Transverse colon (tissue), 4 donors: ENCODE data around the gene SLC7A14. TPM values are rescaled to one million over a fixed set of nuclear protein-coding genes. Genes with fewer than 3 reads are reported as not detected.

ENCODE experiments used
- DNase-seq: peaks from one replicate; pipeline ENCODE4 v3.0.0-alpha.2; 2019
- H3K27ac ChIP-seq, 4 donors: fragments of 200-600 bp; sonication (generic); 2 replicates each; pipeline ENCODE4 v1.5.1; 2016 to 2018; ENCODE audit warnings: inconsistent platforms in 4 of 4
- H3K27me3 ChIP-seq: fragments of 200-600 bp; sonication (generic); 2 replicates; pipeline ENCODE4 v1.5.1; 2017; ENCODE audit warnings: inconsistent platforms
- H3K36me3 ChIP-seq, 4 donors: fragments of 200-600 bp; sonication (generic); 2 replicates each; pipeline ENCODE4 v1.5.1; 2017 to 2019; ENCODE audit warnings: inconsistent platforms in 4 of 4
- H3K4me1 ChIP-seq, 4 donors: fragments of 200-600 bp; sonication (generic); 2 replicates each; pipeline ENCODE4 v1.5.1; 2017 to 2020; ENCODE audit warnings: inconsistent platforms in 4 of 4
- H3K4me3 ChIP-seq, 4 donors: fragments of 200-600 bp; sonication (generic); 1 replicate in 1 of 4; 2 replicates in 3 of 4; pipeline versions ENCODE4 v1.5.1 to v1.6.1; 2017 to 2019; ENCODE audit warnings: inconsistent platforms in 4 of 4
- H3K9me3 ChIP-seq, 2 donors: fragments of 200-600 bp; sonication (generic); 2 replicates each; pipeline ENCODE4 v1.5.1; 2017 to 2019; ENCODE audit warnings: inconsistent platforms in 2 of 2
- CTCF ChIP-seq, 5 experiments: fragments of 200-600 bp in 3 of 5; fragments of 450-650 bp in 2 of 5; sonication (generic) in 3 of 5; IDR thresholded peaks; 1 replicate in 2 of 5; 2 replicates in 3 of 5; pipeline ENCODE4 v1.5.1; 2016 to 2017; ENCODE audit warnings: antibody characterized with exemption in 5 of 5, inconsistent platforms in 3 of 5, mild to moderate bottlenecking in 2 of 5, moderate library complexity in 1 of 5
- EP300 ChIP-seq: sonication (generic); formaldehyde crosslinking; IDR thresholded peaks from one replicate; pipeline ENCODE4 v1.6.1; 2017; ENCODE audit warnings: antibody characterized with exemption, low read depth
- POLR2A ChIP-seq: fragments of 450-650 bp; IDR thresholded peaks from one replicate; pipeline ENCODE4 v1.6.1; 2016; ENCODE audit warnings: antibody characterized with exemption, mild to moderate bottlenecking, moderate library complexity
- POLR2AphosphoS5 ChIP-seq, 3 donors: sonication (generic); formaldehyde crosslinking; IDR thresholded peaks; one replicate each; pipeline ENCODE4 v1.6.1; 2016; ENCODE audit warnings: antibody characterized with exemption in 3 of 3
- WGBS, 2 donors: methylation state at CpG; one replicate each; pipeline ENCODE4 v1.1.5; 2018; ENCODE audit warnings: low coverage in 1 of 2; 5-methylcytosine and 5-hydroxymethylcytosine counted together
- in situ Hi-C, 4 donors: fragments of 200-750 bp; cut with MboI; loops; one replicate each; pipeline versions ENCODE4 v1.15.0 to v1.15.1; 2017; ENCODE audit warnings: low sequenced_read_pairs in 3 of 4, low pct_ligation_motif_present in 1 of 4, low pct_unique_long_range_greater_than_20kb in 1 of 4
- intact Hi-C: fragments of 100-400 bp; cut with DNase I; formaldehyde crosslinking; loops from one replicate; pipeline ENCODE4 v1.15.1; 2023; ENCODE audit warnings: low total_unique reads
- total RNA-seq, 4 donors: library from RNA; depleted of rRNA; stranded (reverse); fragments of >200 nt; gene quantifications; one replicate each; pipeline ENCODE4 v1.1.0, GENCODE V29; 2016

Gene SLC7A14
- total RNA-seq, 4 donors from 2014 or later, result 0.48 to 0.80 (median 0.72) TPM

GRCh38 chr3:170467571-170468147 lies 118.2 kb downstream of the SLC7A14 start:
- H3K27me3 ChIP-seq, result peaks cover 7% of the 10 kb centered on the region
- H3K9me3 ChIP-seq, result no peaks in the 10 kb centered on the region
- DNase-seq, result no peak
- in situ Hi-C loops, result no loop called here
- no peak for TF ChIP-seq POLR2A
- no peak for TF ChIP-seq EP300
- no peak for TF ChIP-seq POLR2AphosphoS5 (IDR thresholded peaks at IDR 0.05)
- TF ChIP-seq CTCF (IDR thresholded peaks at IDR 0.05), result no peak
- H3K4me1 ChIP-seq, result no peaks in the 10 kb centered on the region
- no peaks in the 10 kb centered on the region for H3K36me3 ChIP-seq
- no peak overlapping the region for H3K4me3 ChIP-seq
- intact Hi-C loops, result no loop called here
- WGBS, 2 donors, result 79% methylated on average over 3 to 6 of the region's 7 CpGs
- no peak overlapping the region for H3K27ac ChIP-seq

GRCh38 chr3:170467007-170467406 lies 118.9 kb downstream of the SLC7A14 start:
- H3K4me1 ChIP-seq, result no peaks in the 10 kb centered on the region
- no peak overlapping the region for H3K4me3 ChIP-seq
- intact Hi-C loops, result no loop called here
- DNase-seq, result no peak
- in situ Hi-C loops, result no loop called here
- H3K9me3 ChIP-seq, result no peaks in the 10 kb centered on the region
- no peak for TF ChIP-seq EP300
- peaks cover 7% of the 10 kb centered on the region for H3K27me3 ChIP-seq
- no peak overlapping the region for H3K27ac ChIP-seq
- H3K36me3 ChIP-seq, result no peaks in the 10 kb centered on the region
- 83 to 85% methylated on average over 10 to 14 of the region's 14 CpGs for WGBS, 2 donors

- H3K4me3 ChIP-seq, result no peak overlapping the region
- DNase-seq, result no peak
- H3K36me3 ChIP-seq, result no peaks in the 10 kb centered on the region
- TF ChIP-seq EP300 (no peak), CTCF (IDR thresholded peaks at IDR 0.05) (no peak)
- H3K27me3 ChIP-seq, result peaks cover 7% of the 10 kb centered on the region
- in situ Hi-C loops, result no loop called here
- 45 to 53% methylated on average over 3 of the region's 3 CpGs for WGBS, 2 donors
- intact Hi-C loops, result no loop called here
- no peak overlapping the region for H3K27ac ChIP-seq
- H3K4me1 ChIP-seq, result no peaks in the 10 kb centered on the region
- H3K9me3 ChIP-seq, result no peaks in the 10 kb centered on the region
These were observed 119.9 kb downstream of the SLC7A14 start for GRCh38 chr3:170465955-170466354.

GRCh38 chr3:170463011-170463410 lies 122.9 kb downstream of the SLC7A14 start:
- 76 to 81% methylated on average over 4 of the region's 4 CpGs for WGBS, 2 donors
- H3K4me3 ChIP-seq, result no peak overlapping the region
- intact Hi-C loops, result no loop called here
- H3K9me3 ChIP-seq, result no peaks in the 10 kb centered on the region
- peaks cover 7% of the 10 kb centered on the region for H3K27me3 ChIP-seq
- in situ Hi-C loops, result no loop called here
- no peak for TF ChIP-seq CTCF (IDR thresholded peaks at IDR 0.05)
- no peak for TF ChIP-seq POLR2A
- TF ChIP-seq POLR2AphosphoS5 (IDR thresholded peaks at IDR 0.05), result no peak
- no peaks in the 10 kb centered on the region for H3K4me1 ChIP-seq
- DNase-seq, result no peak
- H3K27ac ChIP-seq, result no peak overlapping the region
- H3K36me3 ChIP-seq, result no peaks in the 10 kb centered on the region

GRCh38 chr3:170458285-170458684 lies 127.6 kb downstream of the SLC7A14 start:
- DNase-seq, result no peak
- intact Hi-C loops (no loop called here), in situ Hi-C loops (no loop called here)
- Histone ChIP-seq H3K4me3 (no peak overlapping the region), H3K27me3 (peaks cover 3% of the 10 kb centered on the region), H3K9me3 (no peaks in the 10 kb centered on the region), H3K4me1 (no peaks in the 10 kb centered on the region), H3K36me3 (no peaks in the 10 kb centered on the region), H3K27ac (no peak overlapping the region)
- WGBS, 2 donors, result 69% methylated on average over 3 of the region's 4 CpGs; no CpG with 5 or more reads in 1 of the 2 donors
- TF ChIP-seq POLR2A, result no peak
- TF ChIP-seq POLR2AphosphoS5 (IDR thresholded peaks at IDR 0.05), result no peak
- no peak for TF ChIP-seq CTCF (IDR thresholded peaks at IDR 0.05)
- TF ChIP-seq EP300, result no peak
